DOHH2 (cell line): Measurements from ENCODE around the gene LBR.

Experiments used
- H3F3A ChIP-seq: fragments of 200-600 bp; sonication (generic), shearing (Covaris generic); 2 replicates; pipeline ENCODE4 v1.6.0; 2016; ENCODE audit warnings: antibody characterized with exemption, mild to moderate bottlenecking; ENCODE audit not compliant: control insufficient read depth, insufficient read depth
- H3K27ac ChIP-seq: fragments of 200-600 bp; sonication (generic); 2 replicates; pipeline ENCODE4 v1.5.1; 2014; ENCODE audit warnings: low read depth, mild to moderate bottlenecking, low read length, moderate library complexity
- H3K27me3 ChIP-seq: fragments of 200-600 bp; sonication (generic); 2 replicates; pipeline ENCODE4 v1.6.1; 2014; ENCODE audit warnings: mild to moderate bottlenecking, low read length, mixed read lengths; ENCODE audit not compliant: control insufficient read depth
- H3K36me3 ChIP-seq: fragments of 200-600 bp; sonication (generic); 2 replicates; pipeline ENCODE4 v1.6.1; 2014; ENCODE audit warnings: mild to moderate bottlenecking, low read length, moderate library complexity, mixed read lengths; ENCODE audit not compliant: control insufficient read depth
- H3K4me1 ChIP-seq: fragments of 200-600 bp; sonication (generic); 2 replicates; pipeline ENCODE4 v1.6.1; 2014; ENCODE audit warnings: mild to moderate bottlenecking, low read length, mixed read lengths; ENCODE audit not compliant: control insufficient read depth
- H3K4me2 ChIP-seq: fragments of 200-600 bp; sonication (generic); 2 replicates; pipeline ENCODE4 v1.6.0; 2014; ENCODE audit warnings: mild to moderate bottlenecking, low read length, moderate library complexity
- H3K4me3 ChIP-seq: fragments of 200-600 bp; sonication (generic); 2 replicates; pipeline ENCODE4 v1.5.1; 2014; ENCODE audit warnings: mild to moderate bottlenecking, low read length, mixed read lengths
- H3K79me2 ChIP-seq: fragments of 200-600 bp; sonication (generic); 2 replicates; pipeline ENCODE4 v1.6.1; 2014; ENCODE audit warnings: mild to moderate bottlenecking, low read length, mixed read lengths; ENCODE audit not compliant: control insufficient read depth
- H3K9me2 ChIP-seq: fragments of 200-600 bp; sonication (generic); replicated peaks from 2 replicates; pipeline ENCODE4 v1.6.1; 2014; ENCODE audit warnings: mild to moderate bottlenecking, low read length, mixed read lengths; ENCODE audit not compliant: control insufficient read depth
- H3K9me3 ChIP-seq: fragments of 200-600 bp; sonication (generic); 2 replicates; pipeline ENCODE4 v1.6.1; 2014; ENCODE audit warnings: antibody characterized with exemption, low read length, mixed read lengths; ENCODE audit not compliant: control insufficient read depth, insufficient read depth
- H4K20me1 ChIP-seq: fragments of 200-600 bp; sonication (generic); 2 replicates; pipeline ENCODE4 v1.6.0; 2014; ENCODE audit warnings: low read depth, mild to moderate bottlenecking, antibody characterized with exemption, low read length, moderate library complexity; ENCODE audit not compliant: control insufficient read depth, insufficient read depth
- EZH2phosphoT487 ChIP-seq: fragments of 200-600 bp; sonication (generic); IDR thresholded peaks from 2 replicates; pipeline ENCODE4 v1.6.1; 2017; ENCODE audit warnings: borderline replicate concordance, mild to moderate bottlenecking, antibody characterized with exemption, low read length, moderate library complexity, mixed read lengths
- TF ChIP-seq, protein P1 (sequence below): fragments of 200-600 bp; sonication (generic); IDR thresholded peaks from one replicate; pipeline ENCODE4 v1.5.1; 2014; ENCODE audit warnings: antibody characterized with exemption, mild to moderate bottlenecking, low read depth, low read length; ENCODE audit not compliant: poor library complexity, severe bottlenecking

LBR gene

DNA sequence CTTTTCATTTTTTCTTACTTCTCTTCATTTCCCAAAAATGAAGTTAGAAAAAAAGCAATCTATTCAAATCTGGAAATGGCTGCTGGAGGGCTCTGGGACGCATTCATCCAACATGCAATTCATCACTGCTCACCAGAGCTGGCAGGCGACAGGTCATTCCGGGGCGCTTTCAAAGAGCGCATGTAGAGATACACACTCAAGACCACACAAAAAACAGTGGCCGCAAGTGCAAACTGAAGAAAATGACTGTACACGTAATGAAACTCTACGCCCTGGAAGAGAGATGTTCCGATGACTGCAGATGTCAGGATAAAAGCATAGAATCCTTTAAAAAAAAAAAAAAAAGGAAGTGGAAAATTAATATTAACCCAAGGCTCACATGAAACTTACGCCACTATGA is 15.5 kb downstream of the LBR start:
- Histone ChIP-seq H3K9me3 (no peaks in the 10 kb centered on the region), H4K20me1 (no peaks in the 10 kb centered on the region), H3F3A (no peaks in the 10 kb centered on the region), H3K36me3 (peaks cover 99% of the 10 kb centered on the region), H3K4me2 (no peak overlapping the region), H3K27me3 (no peaks in the 10 kb centered on the region), H3K27ac (no peak overlapping the region), H3K4me3 (no peak overlapping the region), H3K79me2 (peaks cover 73% of the 10 kb centered on the region), H3K4me1 (no peaks in the 10 kb centered on the region), H3K9me2 (no peaks in the 10 kb centered on the region)
- TF ChIP-seq, protein P1, sequence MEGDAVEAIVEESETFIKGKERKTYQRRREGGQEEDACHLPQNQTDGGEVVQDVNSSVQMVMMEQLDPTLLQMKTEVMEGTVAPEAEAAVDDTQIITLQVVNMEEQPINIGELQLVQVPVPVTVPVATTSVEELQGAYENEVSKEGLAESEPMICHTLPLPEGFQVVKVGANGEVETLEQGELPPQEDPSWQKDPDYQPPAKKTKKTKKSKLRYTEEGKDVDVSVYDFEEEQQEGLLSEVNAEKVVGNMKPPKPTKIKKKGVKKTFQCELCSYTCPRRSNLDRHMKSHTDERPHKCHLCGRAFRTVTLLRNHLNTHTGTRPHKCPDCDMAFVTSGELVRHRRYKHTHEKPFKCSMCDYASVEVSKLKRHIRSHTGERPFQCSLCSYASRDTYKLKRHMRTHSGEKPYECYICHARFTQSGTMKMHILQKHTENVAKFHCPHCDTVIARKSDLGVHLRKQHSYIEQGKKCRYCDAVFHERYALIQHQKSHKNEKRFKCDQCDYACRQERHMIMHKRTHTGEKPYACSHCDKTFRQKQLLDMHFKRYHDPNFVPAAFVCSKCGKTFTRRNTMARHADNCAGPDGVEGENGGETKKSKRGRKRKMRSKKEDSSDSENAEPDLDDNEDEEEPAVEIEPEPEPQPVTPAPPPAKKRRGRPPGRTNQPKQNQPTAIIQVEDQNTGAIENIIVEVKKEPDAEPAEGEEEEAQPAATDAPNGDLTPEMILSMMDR: no peak
- TF ChIP-seq EZH2phosphoT487: no peak

DNA sequence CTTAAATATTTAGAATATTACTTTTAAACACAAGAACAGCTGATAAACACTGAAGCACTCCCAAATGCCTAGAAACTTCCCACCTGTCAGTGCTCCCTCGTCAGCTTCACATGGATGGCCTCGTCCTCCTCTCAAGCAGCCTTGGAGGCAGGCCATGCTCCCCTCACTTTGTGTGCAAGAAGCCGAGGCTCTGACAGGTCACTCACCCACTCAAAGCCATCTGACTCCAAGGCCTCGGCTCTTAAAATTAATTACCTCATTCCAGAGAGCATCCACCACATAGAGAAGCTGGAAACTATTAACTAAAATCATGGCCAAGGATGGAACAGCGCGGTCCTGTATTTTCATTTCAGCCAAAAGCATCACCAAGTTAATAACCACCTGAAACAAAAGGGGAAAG is 17.8 kb downstream of the LBR start:
- H3K79me2 ChIP-seq: peaks cover 64% of the 10 kb centered on the region
- H3K36me3 ChIP-seq: peaks cover 100% of the 10 kb centered on the region

DNA sequence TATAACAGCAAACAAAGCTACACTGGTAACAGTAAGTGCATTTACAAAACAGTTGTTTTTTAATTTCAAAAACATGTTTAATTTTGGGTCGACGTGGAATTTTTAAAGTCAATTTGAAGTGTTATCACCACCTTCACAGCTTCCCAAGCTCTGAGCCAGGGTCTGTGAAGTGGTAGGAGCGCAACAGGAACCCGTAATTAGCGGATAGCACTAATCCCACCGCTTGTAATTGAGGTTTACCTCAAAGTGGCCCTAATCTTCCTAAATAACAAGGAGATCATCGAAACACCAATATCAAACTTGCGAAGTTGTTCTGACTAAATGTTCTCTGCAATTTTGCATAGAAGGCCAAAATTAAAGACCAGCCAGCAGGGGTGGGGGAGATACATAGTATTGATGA is 18.8 kb downstream of the LBR start:
- Histone ChIP-seq H3F3A (no peaks in the 10 kb centered on the region), H4K20me1 (no peaks in the 10 kb centered on the region), H3K4me3 (no peak overlapping the region), H3K27me3 (no peaks in the 10 kb centered on the region), H3K4me1 (no peaks in the 10 kb centered on the region), H3K36me3 (peaks cover 98% of the 10 kb centered on the region), H3K27ac (no peak overlapping the region), H3K9me3 (no peaks in the 10 kb centered on the region), H3K79me2 (peaks cover 54% of the 10 kb centered on the region), H3K4me2 (no peak overlapping the region), H3K9me2 (no peaks in the 10 kb centered on the region)
- no peak for TF ChIP-seq EZH2phosphoT487
- TF ChIP-seq, protein P1: no peak

More for the DNA sequence above, 17.8 kb downstream of the LBR start:
- no peaks in the 10 kb centered on the region for H3F3A ChIP-seq
- no peak for TF ChIP-seq EZH2phosphoT487
- TF ChIP-seq, protein P1: no peak
- H3K4me3 ChIP-seq: no peak overlapping the region
- no peak overlapping the region for H3K27ac ChIP-seq
- H3K9me2 ChIP-seq: no peaks in the 10 kb centered on the region
- H3K9me3 ChIP-seq: no peaks in the 10 kb centered on the region
- H3K4me2 ChIP-seq: no peak overlapping the region
- no peaks in the 10 kb centered on the region for H3K27me3 ChIP-seq
- H3K4me1 ChIP-seq: no peaks in the 10 kb centered on the region
- no peaks in the 10 kb centered on the region for H4K20me1 ChIP-seq

DNA sequence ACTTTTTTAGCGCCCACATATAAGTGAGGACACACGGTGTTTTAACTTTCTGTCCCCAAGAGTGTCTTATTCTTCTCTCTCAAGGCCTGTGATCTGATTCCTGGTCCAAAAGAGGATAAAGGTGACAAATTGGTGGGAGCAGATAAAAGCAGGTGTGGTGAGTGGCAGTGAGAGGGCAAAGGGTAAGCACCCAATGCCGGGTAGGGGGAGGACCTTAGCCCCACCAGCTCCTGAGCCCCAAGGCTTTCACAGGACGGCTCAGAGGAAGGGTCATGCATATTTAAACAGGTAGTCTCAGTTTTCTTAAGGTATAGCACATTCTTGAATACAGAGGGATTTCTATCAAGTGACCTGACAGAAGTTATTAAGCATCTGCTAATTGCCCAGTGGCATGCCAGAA is 19.6 kb downstream of the LBR start:
- Histone ChIP-seq H3K36me3 (peaks cover 98% of the 10 kb centered on the region), H3K4me2 (no peak overlapping the region), H3K27me3 (no peaks in the 10 kb centered on the region), H3K79me2 (peaks cover 46% of the 10 kb centered on the region), H3K4me1 (no peaks in the 10 kb centered on the region), H4K20me1 (no peaks in the 10 kb centered on the region), H3F3A (no peaks in the 10 kb centered on the region), H3K4me3 (no peak overlapping the region), H3K27ac (no peak overlapping the region), H3K9me2 (no peaks in the 10 kb centered on the region), H3K9me3 (no peaks in the 10 kb centered on the region)
- TF ChIP-seq, protein P1: no peak
- TF ChIP-seq EZH2phosphoT487: no peak
